ENCODE measurements around the gene SLC2A1.

DNA sequence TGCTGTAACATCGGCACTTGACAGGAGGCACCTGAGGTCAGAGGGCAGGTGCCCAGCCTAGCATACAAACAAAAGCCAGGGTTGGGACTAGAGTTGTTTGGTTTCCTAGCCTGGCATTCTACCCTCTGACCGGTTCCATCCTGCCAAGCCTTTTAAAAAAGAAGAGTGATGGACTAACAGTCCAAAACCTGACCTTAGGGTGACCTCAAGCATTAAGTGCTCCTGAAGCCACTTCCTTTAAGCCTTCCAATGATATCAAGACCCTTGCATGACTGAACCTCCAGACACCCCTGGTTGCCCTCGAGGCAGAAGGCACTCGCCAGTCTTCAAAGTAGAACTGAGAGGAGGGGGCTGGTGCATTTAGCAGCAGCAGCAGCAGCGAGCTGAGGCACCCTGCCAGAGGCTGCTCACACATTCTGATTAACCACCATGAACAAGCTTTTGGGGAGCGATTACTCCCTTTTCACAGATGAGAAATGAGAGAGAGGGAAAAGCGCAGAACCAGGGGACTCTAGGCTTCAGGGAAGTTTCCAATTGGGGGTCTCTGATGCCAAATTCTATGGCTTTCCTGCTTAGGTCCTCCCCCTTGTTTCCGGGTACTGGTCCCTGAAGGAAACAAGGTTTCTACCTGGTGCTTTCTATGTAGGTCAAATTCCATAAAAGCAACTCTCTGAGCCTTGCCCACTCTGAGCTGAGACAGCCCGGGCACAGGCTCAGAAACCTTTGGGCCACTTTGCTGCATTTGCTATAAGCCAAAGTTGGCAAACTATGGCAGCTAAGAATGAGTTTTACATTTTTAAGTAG lies 9.2 kb downstream of the SLC2A1 start:
- TF ChIP-seq POLR2A (IDR thresholded peaks at IDR 0.05), result no peak
- TF ChIP-seq CTCF (IDR thresholded peaks at IDR 0.05), result no peak
- no peak for TF ChIP-seq EP300 (IDR thresholded peaks at IDR 0.05)

Data from tibial nerve (tissue), 4 donors.